Activated T-cell treated with anti-CD3 and anti-CD28 coated beads, Interleukin-2, amount 50 U/mL, for 48 hours (primary cell): ENCODE results near the gene ZBTB48.

ENCODE experiments used
- DNase-seq, 2 experiments: peaks; one replicate each; pipeline ENCODE4 v3.0.0-alpha.2; 2020

Gene ZBTB48

GRCh38 chr1:6574025-6574620 is 5.7 kb upstream of the ZBTB48 start:
- DNase-seq: no peak

GRCh38 chr1:6574818-6575217 is 5.0 kb upstream of the ZBTB48 start:
- no peak for DNase-seq

GRCh38 chr1:6577831-6578525 is 1.8 kb upstream of the ZBTB48 start:
- DNase-seq: no peak

- DNase-seq: no peak
Measured at GRCh38 chr1:6578624-6579373, 995 bp upstream of the ZBTB48 start.

GRCh38 chr1:6580119-6580592 is 362 bp downstream of the ZBTB48 start:
- DNase-seq: no peak

GRCh38 chr1:6580593-6581409 is 1.0 kb downstream of the ZBTB48 start:
- no peak for DNase-seq

- DNase-seq: no peak
Measured at GRCh38 chr1:6581561-6582305, 1.9 kb downstream of the ZBTB48 start.

- no peak for DNase-seq
Measured at GRCh38 chr1:6582370-6582769, 2.6 kb downstream of the ZBTB48 start.

- DNase-seq: no peak
Measured at GRCh38 chr1:6584126-6585080, 4.6 kb downstream of the ZBTB48 start.

GRCh38 chr1:6585081-6585722 is 5.4 kb downstream of the ZBTB48 start:
- no peak for DNase-seq

GRCh38 chr1:6585841-6586240 is 6.0 kb downstream of the ZBTB48 start:
- no peak for DNase-seq

- DNase-seq: no peak
Measured at GRCh38 chr1:6586404-6586816, 6.6 kb downstream of the ZBTB48 start.

- DNase-seq: no peak
Measured at GRCh38 chr1:6587261-6588005, 7.6 kb downstream of the ZBTB48 start.

- no peak for DNase-seq
Measured at GRCh38 chr1:6588128-6588892, 8.5 kb downstream of the ZBTB48 start.

- no peak for DNase-seq
Measured at GRCh38 chr1:6588893-6589520, 9.2 kb downstream of the ZBTB48 start.

- no peak for DNase-seq
Measured at GRCh38 chr1:6590046-6590445, 10.3 kb downstream of the ZBTB48 start.

- no peak for DNase-seq
Measured at GRCh38 chr1:6591222-6591621, 11.4 kb downstream of the ZBTB48 start.

- no peak for DNase-seq
Measured at GRCh38 chr1:6591644-6592043, 11.8 kb downstream of the ZBTB48 start.

- DNase-seq: no peak
Measured at GRCh38 chr1:6592441-6592840, 12.6 kb downstream of the ZBTB48 start.
